ENCODE data around the gene SMARCA2.

Gene SMARCA2

DNA sequence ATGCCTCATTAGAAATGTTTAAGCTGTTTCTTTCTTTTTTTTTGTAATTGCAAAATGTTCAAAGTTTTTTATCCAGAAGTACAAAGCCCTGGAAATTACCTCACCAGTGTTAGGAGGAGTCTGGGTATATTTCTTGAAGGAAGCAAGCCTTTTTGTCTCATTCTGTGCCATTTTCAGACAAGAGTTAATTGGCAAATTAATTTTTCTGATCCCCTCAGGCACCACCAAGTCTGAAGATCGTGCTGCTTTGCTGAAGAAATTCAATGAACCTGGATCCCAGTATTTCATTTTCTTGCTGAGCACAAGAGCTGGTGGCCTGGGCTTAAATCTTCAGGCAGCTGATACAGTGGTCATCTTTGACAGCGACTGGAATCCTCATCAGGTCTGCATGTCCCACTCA is 94.9 kb downstream of the SMARCA2 start:
- Histone ChIP-seq H3K4me1 (ENCODE audit: insufficient read depth, low read length) (no peaks in the 10 kb centered on the region), H3K9ac (ENCODE audit: low read length) (no peak overlapping the region), H3K9me3 (ENCODE audit: low read length) (no peaks in the 10 kb centered on the region), H3K4me3 (ENCODE audit: low read depth in 1 of 2, low read length in 2 of 2) (no peak overlapping the region), H3K27me3 (ENCODE audit: control insufficient read depth in 1 of 2, insufficient read depth in 2 of 2, low read length in 2 of 2) (no peaks in the 10 kb centered on the region), H3K27ac (ENCODE audit: low read depth, low read length) (no peak overlapping the region), H3K36me3 (ENCODE audit: insufficient read depth, low read length) (peaks cover 65% of the 10 kb centered on the region)

DNA sequence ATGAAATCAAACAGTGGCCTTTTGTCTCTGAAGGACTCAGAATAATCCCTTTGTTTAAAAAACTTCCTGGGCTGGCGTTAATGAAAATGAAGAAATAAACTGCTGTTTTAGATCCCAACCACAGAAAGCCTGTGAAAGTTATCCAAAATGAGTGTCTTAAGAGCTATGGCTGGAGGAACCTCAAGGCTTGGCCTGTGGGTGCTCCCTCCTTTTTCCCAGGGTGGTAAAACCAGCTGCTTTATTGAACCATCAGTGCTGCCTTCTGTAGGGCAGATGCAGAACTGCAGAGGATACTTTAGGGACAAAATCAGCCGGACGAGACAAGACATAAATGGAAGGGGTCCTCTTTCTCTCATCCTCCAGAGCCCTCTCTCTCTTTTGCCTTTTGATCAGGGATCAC is 100.9 kb downstream of the SMARCA2 start:
- peaks cover 73% of the 10 kb centered on the region for H3K36me3 ChIP-seq (ENCODE audit: insufficient read depth, low read length)
- H3K4me3 ChIP-seq (ENCODE audit: low read depth in 1 of 2, low read length in 2 of 2) = no peak overlapping the region
- no peaks in the 10 kb centered on the region for H3K9me3 ChIP-seq (ENCODE audit: low read length)
- H3K9ac ChIP-seq (ENCODE audit: low read length) = no peak overlapping the region
- H3K27ac ChIP-seq (ENCODE audit: low read depth, low read length) = no peak overlapping the region
- peaks cover 7% of the 10 kb centered on the region for H3K4me1 ChIP-seq (ENCODE audit: insufficient read depth, low read length)
- H3K27me3 ChIP-seq (ENCODE audit: control insufficient read depth in 1 of 2, insufficient read depth in 2 of 2, low read length in 2 of 2) = no peaks in the 10 kb centered on the region

DNA sequence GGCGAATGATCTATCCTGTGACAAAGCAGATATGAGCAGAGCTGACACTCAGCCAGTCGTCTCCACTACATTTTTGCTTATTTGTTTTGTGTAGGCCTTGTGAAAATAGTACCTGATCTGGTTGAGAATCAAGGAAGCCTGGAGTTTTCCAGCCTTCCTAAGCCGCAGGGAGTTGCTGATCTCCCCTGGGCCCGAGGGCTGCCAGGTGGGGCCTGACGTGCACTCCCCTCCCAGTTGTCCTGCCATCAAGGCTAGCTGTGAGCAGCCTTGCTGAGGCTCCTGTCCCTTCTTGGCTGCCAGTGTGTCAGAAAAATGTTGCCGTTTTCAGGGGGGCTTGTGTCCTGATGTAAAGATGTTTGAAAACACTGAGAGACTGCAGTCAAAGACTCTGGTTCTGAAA is 102.4 kb downstream of the SMARCA2 start:
- Histone ChIP-seq H3K4me3 (ENCODE audit: low read depth in 1 of 2, low read length in 2 of 2) (no peak overlapping the region), H3K4me1 (ENCODE audit: insufficient read depth, low read length) (peaks cover 9% of the 10 kb centered on the region), H3K27ac (ENCODE audit: low read depth, low read length) (no peak overlapping the region), H3K27me3 (ENCODE audit: control insufficient read depth in 1 of 2, insufficient read depth in 2 of 2, low read length in 2 of 2) (no peaks in the 10 kb centered on the region), H3K9ac (ENCODE audit: low read length) (no peak overlapping the region), H3K9me3 (ENCODE audit: low read length) (no peaks in the 10 kb centered on the region), H3K36me3 (ENCODE audit: insufficient read depth, low read length) (peaks cover 65% of the 10 kb centered on the region)

DNA sequence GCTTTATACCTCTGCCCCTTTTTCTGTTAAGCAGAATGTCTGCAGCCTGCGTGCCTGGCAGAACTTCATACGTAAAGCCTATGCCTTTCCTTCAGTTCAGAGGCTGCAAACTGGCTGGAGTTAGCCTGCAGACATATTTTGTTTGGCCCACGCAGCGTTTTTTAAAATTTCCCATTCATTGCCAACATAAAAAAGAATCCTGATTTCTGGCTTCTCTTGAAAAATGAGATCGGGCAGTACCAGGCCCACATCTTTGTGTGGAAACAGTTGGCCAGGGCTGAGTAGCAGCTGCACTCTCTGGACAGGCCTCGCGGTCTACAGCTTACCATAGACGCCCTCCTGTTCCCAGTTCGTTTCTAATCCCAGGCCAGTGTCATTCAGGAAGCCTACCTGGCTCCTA is 104.4 kb downstream of the SMARCA2 start:
- no peak overlapping the region for H3K9ac ChIP-seq (ENCODE audit: low read length)
- no peaks in the 10 kb centered on the region for H3K9me3 ChIP-seq (ENCODE audit: low read length)
- H3K4me1 ChIP-seq (ENCODE audit: insufficient read depth, low read length) = peaks cover 10% of the 10 kb centered on the region
- no peak overlapping the region for H3K4me3 ChIP-seq (ENCODE audit: low read depth in 1 of 2, low read length in 2 of 2)
- H3K36me3 ChIP-seq (ENCODE audit: insufficient read depth, low read length) = peaks cover 69% of the 10 kb centered on the region
- H3K27ac ChIP-seq (ENCODE audit: low read depth, low read length) = no peak overlapping the region
- no peaks in the 10 kb centered on the region for H3K27me3 ChIP-seq (ENCODE audit: control insufficient read depth in 1 of 2, insufficient read depth in 2 of 2, low read length in 2 of 2)

DNA sequence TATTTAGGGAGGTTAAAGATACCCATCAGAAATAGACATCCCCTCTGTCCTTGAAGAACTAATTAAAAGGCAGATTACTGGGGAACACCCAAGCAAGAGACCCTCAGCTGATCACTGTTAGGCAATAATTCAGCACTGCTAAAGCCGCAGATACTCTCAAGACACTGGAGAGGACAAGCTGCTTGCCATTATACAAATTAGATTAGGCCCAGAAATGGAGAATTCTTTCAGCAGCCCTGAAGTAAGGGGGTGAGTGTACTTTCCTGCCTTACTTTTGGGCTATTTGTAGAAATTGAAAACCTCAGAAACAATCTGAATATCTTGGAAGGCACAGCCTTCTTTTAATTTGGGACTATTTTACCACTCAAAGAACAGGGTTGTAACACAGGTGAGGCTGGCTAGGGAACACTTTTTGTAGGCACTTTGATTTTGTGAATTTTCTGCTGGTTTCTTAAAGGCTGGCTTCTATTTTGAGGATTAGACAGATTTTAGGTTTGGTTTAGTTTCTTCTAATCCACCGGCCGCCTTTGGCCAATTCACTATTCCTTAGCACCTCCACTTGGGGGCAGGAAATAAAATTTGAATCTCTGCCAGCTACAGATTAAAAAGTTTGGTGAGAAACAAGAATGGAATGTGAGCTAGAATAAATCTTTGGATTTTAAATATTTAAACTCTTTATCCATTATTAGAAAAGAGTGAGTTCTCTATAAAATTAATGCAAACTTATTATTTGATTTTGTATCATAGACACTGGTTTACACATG is 106.0 kb downstream of the SMARCA2 start:
- H3K27me3 ChIP-seq (ENCODE audit: control insufficient read depth in 1 of 2, insufficient read depth in 2 of 2, low read length in 2 of 2) = no peaks in the 10 kb centered on the region
- peaks cover 25% of the 10 kb centered on the region for H3K4me1 ChIP-seq (ENCODE audit: insufficient read depth, low read length)
- peaks cover 62% of the 10 kb centered on the region for H3K36me3 ChIP-seq (ENCODE audit: insufficient read depth, low read length)
- no peaks in the 10 kb centered on the region for H3K9me3 ChIP-seq (ENCODE audit: low read length)
- H3K27ac ChIP-seq (ENCODE audit: low read depth, low read length) = no peak overlapping the region
- no peak overlapping the region for H3K9ac ChIP-seq (ENCODE audit: low read length)
- H3K4me3 ChIP-seq (ENCODE audit: low read depth in 1 of 2, low read length in 2 of 2) = no peak overlapping the region

DNA sequence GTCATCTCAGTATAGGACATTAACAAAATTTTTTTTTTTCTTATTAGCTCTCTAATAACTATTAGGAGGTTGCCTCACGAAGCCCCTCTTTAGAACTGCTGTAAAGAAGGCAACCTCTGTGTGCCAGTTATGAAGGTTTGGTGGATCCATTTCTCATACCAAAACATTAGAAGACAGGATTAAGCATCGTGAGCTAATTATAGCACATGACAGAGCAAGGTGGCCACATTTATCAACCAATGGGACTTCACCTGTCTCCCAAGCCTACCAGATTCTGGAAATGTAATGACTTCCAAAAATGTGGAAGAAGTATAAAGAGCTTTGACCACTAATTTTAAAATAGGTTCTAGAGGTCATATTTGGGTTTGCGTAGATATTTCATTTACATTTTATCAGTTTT is 107.2 kb downstream of the SMARCA2 start:
- Histone ChIP-seq H3K9me3 (ENCODE audit: low read length) (no peaks in the 10 kb centered on the region), H3K9ac (ENCODE audit: low read length) (no peak overlapping the region), H3K4me3 (ENCODE audit: low read depth in 1 of 2, low read length in 2 of 2) (no peak overlapping the region), H3K4me1 (ENCODE audit: insufficient read depth, low read length) (peaks cover 36% of the 10 kb centered on the region), H3K27ac (ENCODE audit: low read depth, low read length) (no peak overlapping the region), H3K27me3 (ENCODE audit: control insufficient read depth in 1 of 2, insufficient read depth in 2 of 2, low read length in 2 of 2) (no peaks in the 10 kb centered on the region), H3K36me3 (ENCODE audit: insufficient read depth, low read length) (peaks cover 58% of the 10 kb centered on the region)

DNA sequence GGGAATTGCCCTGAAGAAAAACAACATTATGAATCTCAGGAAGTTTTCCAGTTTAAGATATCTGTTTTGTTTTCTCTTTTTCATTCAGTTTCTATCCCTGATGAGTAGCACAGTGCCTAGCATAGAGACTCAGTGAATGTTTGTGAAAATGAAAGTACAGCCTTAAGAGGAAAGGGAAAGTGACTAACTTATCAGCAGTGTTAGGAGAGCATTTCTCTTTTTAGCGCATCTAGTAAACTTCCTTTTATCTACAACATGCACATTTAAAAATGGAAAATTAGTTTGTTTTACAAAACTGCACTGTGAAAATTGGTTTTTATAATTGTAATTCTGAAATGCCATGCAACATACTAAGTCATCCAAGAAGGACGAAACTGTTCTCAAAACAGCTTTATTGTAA is 110.8 kb downstream of the SMARCA2 start:
- no peaks in the 10 kb centered on the region for H3K27me3 ChIP-seq (ENCODE audit: control insufficient read depth in 1 of 2, insufficient read depth in 2 of 2, low read length in 2 of 2)
- no peaks in the 10 kb centered on the region for H3K9me3 ChIP-seq (ENCODE audit: low read length)
- H3K9ac ChIP-seq (ENCODE audit: low read length) = no peak overlapping the region
- H3K4me3 ChIP-seq (ENCODE audit: low read depth in 1 of 2, low read length in 2 of 2) = peak overlapping the region; percentile 4 to 28
- peaks cover 28% of the 10 kb centered on the region for H3K36me3 ChIP-seq (ENCODE audit: insufficient read depth, low read length)
- peak overlapping the region; percentile 87 for H3K27ac ChIP-seq (ENCODE audit: low read depth, low read length)
- H3K4me1 ChIP-seq (ENCODE audit: insufficient read depth, low read length) = peaks cover 54% of the 10 kb centered on the region

DNA sequence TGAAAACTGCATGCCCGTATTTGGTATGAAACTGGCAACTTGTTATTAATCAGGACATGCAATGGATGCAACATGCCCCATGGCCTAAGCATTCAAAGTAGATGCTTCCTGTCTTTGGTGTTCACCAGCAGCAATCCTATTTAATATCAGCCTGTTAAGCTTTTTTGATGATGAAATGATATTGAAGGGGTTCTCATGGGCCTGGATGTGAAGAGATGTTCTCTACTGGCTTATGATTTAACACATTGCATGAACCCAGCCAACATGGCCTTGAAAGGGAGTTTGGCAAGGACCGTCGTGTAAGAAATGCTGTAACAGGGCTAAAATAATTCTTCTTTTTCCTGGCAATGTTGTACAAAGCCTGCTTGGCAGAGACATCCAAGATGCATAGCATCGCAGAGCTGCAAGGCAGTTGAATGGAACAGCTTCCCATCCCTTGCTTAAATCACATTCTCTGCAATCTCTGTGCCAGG is 111.2 kb downstream of the SMARCA2 start:
- H3K9me3 ChIP-seq (ENCODE audit: low read length) = no peaks in the 10 kb centered on the region
- H3K27me3 ChIP-seq (ENCODE audit: control insufficient read depth in 1 of 2, insufficient read depth in 2 of 2, low read length in 2 of 2) = no peaks in the 10 kb centered on the region
- H3K4me1 ChIP-seq (ENCODE audit: insufficient read depth, low read length) = peaks cover 50% of the 10 kb centered on the region
- no peak overlapping the region for H3K9ac ChIP-seq (ENCODE audit: low read length)
- H3K36me3 ChIP-seq (ENCODE audit: insufficient read depth, low read length) = peaks cover 27% of the 10 kb centered on the region
- peak overlapping the region in 1 of 2 donors; percentile 28 for H3K4me3 ChIP-seq (ENCODE audit: low read depth in 1 of 2, low read length in 2 of 2)
- H3K27ac ChIP-seq (ENCODE audit: low read depth, low read length) = peak overlapping the region; percentile 87

DNA sequence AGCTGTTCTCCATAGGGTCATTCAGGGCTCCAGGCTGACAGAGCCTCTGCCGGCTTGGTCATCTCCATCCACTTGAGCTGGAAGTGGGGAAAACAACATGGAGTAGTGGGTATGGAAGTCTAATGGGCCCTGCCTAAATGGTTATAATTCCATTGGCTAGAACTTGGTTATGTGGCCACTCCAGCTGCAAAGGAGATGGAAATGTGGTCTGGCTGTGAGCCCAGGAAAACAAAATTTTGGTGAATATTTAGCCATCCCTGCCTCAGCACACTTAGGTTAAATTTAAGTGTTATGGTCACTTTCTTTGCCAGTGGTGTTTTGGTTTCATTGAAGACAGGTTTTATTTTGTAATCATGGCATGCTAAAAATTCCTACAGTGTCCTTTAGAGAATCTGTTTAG is 112.3 kb downstream of the SMARCA2 start:
- H3K36me3 ChIP-seq (ENCODE audit: insufficient read depth, low read length) = peaks cover 25% of the 10 kb centered on the region
- H3K27me3 ChIP-seq (ENCODE audit: control insufficient read depth in 1 of 2, insufficient read depth in 2 of 2, low read length in 2 of 2) = no peaks in the 10 kb centered on the region
- H3K4me3 ChIP-seq (ENCODE audit: low read depth in 1 of 2, low read length in 2 of 2) = no peak overlapping the region
- H3K9me3 ChIP-seq (ENCODE audit: low read length) = no peaks in the 10 kb centered on the region
- peaks cover 54% of the 10 kb centered on the region for H3K4me1 ChIP-seq (ENCODE audit: insufficient read depth, low read length)
- H3K27ac ChIP-seq (ENCODE audit: low read depth, low read length) = peak overlapping the region; percentile 87
- H3K9ac ChIP-seq (ENCODE audit: low read length) = no peak overlapping the region

DNA sequence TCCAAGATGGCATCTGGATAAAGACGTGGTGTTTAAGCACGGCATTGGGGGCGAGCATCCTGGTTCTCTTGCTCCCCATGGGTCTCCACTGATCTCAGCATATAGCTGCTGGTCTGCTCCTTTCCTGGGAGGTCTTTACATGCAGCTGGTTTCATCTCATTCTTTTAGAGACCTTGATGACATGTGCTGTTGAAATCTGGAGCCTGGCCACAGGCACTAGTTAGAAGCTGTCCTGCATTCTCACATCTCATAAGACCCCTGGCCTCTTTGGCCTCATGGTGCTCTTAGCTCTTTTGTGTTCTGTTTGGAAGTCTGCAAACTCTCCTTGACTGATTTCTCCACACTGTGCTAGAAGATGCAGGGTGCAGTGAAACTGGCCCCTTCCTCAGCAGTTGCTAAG is 113.0 kb downstream of the SMARCA2 start:
- H3K9me3 ChIP-seq (ENCODE audit: low read length) = no peaks in the 10 kb centered on the region
- H3K27me3 ChIP-seq (ENCODE audit: control insufficient read depth in 1 of 2, insufficient read depth in 2 of 2, low read length in 2 of 2) = no peaks in the 10 kb centered on the region
- H3K4me3 ChIP-seq (ENCODE audit: low read depth in 1 of 2, low read length in 2 of 2) = no peak overlapping the region
- peaks cover 54% of the 10 kb centered on the region for H3K4me1 ChIP-seq (ENCODE audit: insufficient read depth, low read length)
- H3K36me3 ChIP-seq (ENCODE audit: insufficient read depth, low read length) = peaks cover 18% of the 10 kb centered on the region
- peak overlapping the region; percentile 87 for H3K27ac ChIP-seq (ENCODE audit: low read depth, low read length)
- H3K9ac ChIP-seq (ENCODE audit: low read length) = no peak overlapping the region

DNA sequence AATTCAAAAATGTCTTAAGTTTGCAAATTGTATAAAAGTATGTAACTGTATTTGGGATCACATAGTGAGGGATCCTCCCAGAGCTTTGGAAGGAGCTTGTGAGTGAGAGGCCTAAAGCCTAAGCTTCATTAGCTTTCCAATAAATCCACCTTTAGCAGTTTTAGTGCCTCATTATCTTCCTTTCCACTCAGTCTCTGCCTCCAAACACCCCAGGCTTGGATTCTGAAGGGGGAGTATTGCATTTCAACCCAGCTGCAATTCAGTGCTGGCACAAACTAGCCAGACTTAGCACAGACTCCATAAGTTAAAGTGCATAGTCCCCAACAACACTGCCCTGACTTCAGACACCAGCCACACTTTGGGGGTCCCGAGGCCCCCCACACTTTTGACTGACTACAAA is 113.5 kb downstream of the SMARCA2 start:
- Histone ChIP-seq H3K4me1 (ENCODE audit: insufficient read depth, low read length) (peaks cover 54% of the 10 kb centered on the region), H3K27ac (ENCODE audit: low read depth, low read length) (no peak overlapping the region), H3K36me3 (ENCODE audit: insufficient read depth, low read length) (peaks cover 13% of the 10 kb centered on the region), H3K27me3 (ENCODE audit: control insufficient read depth in 1 of 2, insufficient read depth in 2 of 2, low read length in 2 of 2) (no peaks in the 10 kb centered on the region), H3K9me3 (ENCODE audit: low read length) (no peaks in the 10 kb centered on the region), H3K4me3 (ENCODE audit: low read depth in 1 of 2, low read length in 2 of 2) (no peak overlapping the region), H3K9ac (ENCODE audit: low read length) (no peak overlapping the region)

DNA sequence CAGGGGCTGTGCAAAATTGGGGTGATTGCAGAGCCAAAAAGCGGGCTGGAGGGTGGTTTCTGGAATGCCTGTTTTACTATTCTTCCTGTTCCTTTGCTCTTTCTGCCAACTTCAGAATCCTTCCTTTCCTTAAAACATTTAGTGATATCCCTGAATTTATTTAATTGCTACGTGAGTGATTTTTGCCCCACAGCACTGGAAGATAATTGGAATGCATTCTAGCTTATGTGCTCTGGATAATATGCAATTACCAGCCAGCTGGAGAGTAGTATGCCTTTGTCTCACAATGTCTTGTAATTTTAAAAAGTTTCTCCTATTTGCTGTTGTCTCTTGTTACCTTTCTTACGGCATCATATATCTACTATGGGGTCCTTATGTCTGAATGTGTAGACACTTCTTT is 115.8 kb downstream of the SMARCA2 start:
- H3K27me3 ChIP-seq (ENCODE audit: control insufficient read depth in 1 of 2, insufficient read depth in 2 of 2, low read length in 2 of 2) = no peaks in the 10 kb centered on the region
- no peak overlapping the region for H3K4me3 ChIP-seq (ENCODE audit: low read depth in 1 of 2, low read length in 2 of 2)
- H3K4me1 ChIP-seq (ENCODE audit: insufficient read depth, low read length) = peaks cover 40% of the 10 kb centered on the region
- H3K36me3 ChIP-seq (ENCODE audit: insufficient read depth, low read length) = no peaks in the 10 kb centered on the region
- H3K9me3 ChIP-seq (ENCODE audit: low read length) = no peaks in the 10 kb centered on the region
- no peak overlapping the region for H3K27ac ChIP-seq (ENCODE audit: low read depth, low read length)
- no peak overlapping the region for H3K9ac ChIP-seq (ENCODE audit: low read length)
